ENCODE measurements around the gene MPZ. TPM values are rescaled to one million over a fixed set of nuclear protein-coding genes. Genes with fewer than 3 reads are reported as not detected.

MPZ gene
- total RNA-seq, 1 donor from 2014 or later, result 0.69 TPM

DNA sequence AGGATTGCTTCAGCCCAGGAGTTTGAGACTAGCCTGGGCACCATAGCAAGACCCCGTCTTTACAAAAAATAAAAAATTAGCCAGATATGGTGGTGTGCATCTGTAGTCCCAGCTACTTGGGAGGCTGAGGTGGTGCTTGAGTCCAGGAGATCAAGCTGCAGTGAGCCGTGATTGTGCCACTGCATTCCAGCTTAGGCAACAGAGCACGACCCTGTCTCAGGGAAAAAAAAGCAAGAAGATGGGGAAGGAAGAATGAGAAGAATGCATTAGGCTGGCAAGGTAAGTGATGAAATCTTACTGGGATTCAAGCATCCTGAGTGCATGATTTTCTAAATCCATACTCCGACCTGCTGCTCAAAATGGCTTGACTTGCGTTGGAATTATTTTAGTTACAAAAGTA, 44.5 kb downstream of the MPZ start:
- no peak overlapping the region for H3K4me3 ChIP-seq (ENCODE audit: low read depth, low read length)
- TF ChIP-seq, protein P1, sequence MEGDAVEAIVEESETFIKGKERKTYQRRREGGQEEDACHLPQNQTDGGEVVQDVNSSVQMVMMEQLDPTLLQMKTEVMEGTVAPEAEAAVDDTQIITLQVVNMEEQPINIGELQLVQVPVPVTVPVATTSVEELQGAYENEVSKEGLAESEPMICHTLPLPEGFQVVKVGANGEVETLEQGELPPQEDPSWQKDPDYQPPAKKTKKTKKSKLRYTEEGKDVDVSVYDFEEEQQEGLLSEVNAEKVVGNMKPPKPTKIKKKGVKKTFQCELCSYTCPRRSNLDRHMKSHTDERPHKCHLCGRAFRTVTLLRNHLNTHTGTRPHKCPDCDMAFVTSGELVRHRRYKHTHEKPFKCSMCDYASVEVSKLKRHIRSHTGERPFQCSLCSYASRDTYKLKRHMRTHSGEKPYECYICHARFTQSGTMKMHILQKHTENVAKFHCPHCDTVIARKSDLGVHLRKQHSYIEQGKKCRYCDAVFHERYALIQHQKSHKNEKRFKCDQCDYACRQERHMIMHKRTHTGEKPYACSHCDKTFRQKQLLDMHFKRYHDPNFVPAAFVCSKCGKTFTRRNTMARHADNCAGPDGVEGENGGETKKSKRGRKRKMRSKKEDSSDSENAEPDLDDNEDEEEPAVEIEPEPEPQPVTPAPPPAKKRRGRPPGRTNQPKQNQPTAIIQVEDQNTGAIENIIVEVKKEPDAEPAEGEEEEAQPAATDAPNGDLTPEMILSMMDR (conservative IDR thresholded peaks at IDR 0.05; ENCODE audit: low read depth, low read length), result no peak
- no peak for DNase-seq (ENCODE audit: low read depth)

DNA sequence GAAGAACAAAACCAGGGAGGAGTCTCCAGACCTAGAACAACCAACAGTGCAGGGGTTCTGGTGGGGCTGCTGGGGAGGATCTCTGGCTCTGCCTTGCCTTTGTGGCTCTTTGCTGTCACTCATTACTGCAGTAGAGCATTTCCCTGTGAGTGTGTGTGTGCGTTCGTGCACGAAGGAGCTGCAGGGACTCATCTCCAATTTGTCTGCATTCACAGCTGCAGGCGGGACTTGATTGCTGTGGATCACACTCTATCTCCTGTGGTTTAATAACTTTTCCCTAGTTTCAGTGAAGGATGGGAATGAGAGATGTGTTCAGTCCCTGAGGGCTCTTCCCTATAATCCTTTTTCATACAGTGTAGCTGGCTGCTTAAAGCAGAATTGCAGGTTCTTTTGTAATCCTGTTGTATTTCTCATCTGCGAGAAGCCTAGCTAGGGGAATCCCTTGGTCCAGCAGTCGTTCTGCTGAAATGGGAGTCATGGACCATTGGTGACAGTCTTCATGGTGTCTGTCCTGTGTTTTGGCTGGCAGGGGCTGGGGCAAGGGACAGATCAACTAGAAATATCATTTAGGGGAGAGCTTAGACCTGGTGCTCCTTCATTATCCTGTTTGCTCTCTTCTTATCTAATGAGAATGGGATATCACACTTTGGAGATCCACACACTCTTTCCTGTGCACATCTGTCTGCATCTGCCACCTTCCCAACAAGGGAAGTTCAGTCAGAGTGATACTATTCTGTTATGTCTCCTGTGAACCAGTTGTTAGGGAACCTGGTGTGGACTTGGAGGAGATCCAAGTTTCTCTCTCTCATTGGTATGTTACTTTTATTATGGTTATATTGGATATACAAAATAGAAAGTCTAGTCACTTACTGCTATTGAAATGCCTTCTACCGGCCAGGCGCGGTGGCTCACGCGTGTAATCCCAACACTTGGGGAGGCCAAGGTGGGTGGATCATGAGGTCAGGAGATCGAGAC, 48.2 kb downstream of the MPZ start:
- TF ChIP-seq, protein P1 (conservative IDR thresholded peaks at IDR 0.05; ENCODE audit: low read depth, low read length), result no peak
- no peak overlapping the region for H3K4me3 ChIP-seq (ENCODE audit: low read depth, low read length)
- no peak for DNase-seq (ENCODE audit: low read depth)

DNA sequence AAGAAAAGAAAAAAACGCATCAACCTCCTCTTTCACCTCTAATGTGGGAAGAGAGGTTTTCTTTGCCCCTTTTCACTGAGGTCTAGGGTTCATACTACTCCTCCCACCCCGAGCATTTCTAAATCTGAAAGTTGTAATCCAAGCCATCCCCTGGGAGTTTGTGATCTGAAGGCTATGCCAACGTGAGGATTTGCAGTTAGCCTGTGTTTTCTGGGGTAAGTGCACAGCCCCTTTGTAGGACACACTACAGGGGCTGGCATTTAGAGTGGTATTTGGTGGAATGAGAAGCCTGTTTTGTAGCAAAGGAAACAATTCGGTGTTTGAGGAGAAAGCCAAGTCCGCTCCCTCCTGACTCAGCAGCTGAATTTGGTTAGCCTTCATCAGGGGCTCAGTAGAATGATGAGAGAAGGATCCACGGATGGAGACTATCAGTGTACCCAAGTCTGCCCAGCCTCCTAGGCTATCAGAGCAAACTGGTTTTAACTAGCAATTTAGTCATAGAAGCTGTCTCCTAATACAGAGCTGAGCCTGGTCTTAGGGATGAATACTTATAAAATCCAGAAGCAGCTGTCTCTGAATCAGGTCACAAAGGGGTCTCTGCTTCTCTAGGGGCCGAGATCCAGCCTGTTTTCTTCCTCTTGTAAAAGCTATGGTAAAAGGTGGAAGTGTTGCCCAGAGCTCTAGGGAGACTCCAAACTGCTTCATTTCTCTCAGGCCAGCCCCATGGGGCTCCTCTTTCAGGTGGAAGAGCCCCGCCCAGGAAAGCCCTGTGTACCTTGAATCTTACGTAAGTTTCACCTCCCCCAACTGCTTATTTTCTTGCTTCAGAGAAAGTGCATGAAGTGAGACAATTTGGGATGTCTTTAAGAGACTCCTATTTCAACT, 49.1 kb downstream of the MPZ start:
- DNase-seq (ENCODE audit: low read depth), result no peak
- H3K4me3 ChIP-seq (ENCODE audit: low read depth, low read length), result no peak overlapping the region
- TF ChIP-seq, protein P1 (conservative IDR thresholded peaks at IDR 0.05; ENCODE audit: low read depth, low read length), result no peak

DNA sequence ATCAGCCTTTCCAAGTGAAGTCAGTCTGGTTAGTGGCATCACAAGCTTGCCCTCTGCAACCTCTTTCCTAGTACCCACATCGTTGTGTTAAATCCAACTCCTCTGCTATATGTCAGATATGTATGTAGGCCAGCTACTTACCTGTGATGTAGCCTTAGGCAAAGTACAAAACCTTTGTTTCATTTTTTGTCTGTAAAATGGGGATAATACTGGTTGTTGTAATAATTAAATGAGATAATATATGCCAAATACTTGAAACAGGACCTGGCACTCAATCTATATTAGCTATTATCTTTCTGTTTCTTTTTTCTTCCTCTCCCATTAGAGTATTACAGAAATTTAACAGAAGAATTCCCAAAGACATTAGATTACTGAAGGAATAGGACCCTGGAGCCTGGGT, 50.0 kb downstream of the MPZ start:
- TF ChIP-seq, protein P1 (conservative IDR thresholded peaks at IDR 0.05; ENCODE audit: low read depth, low read length), result no peak
- DNase-seq (ENCODE audit: low read depth), result no peak
- H3K4me3 ChIP-seq (ENCODE audit: low read depth, low read length), result no peak overlapping the region

DNA sequence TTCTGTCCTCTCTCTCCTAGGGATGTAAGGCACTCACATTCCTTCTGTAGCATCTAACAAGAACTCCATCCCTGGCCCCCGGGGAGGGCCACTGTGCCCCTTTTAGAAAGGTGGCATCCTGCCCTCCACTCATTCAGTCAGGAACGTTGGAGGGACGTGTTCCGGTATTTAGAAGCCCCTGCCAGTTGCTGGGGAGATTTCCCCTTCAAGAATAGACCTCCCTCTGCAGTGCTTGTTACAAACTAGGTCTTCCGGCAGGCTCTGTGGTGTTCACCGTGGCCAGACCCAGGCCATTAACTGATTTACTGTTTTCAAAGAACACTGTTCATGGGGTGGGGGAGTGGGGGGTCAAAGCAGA, 50.4 kb downstream of the MPZ start:
- H3K4me3 ChIP-seq (ENCODE audit: low read depth, low read length), result no peak overlapping the region

More for the DNA sequence above, 50.4 kb downstream of the MPZ start:
- TF ChIP-seq, protein P1 (conservative IDR thresholded peaks at IDR 0.05; ENCODE audit: low read depth, low read length), result no peak
- DNase-seq (ENCODE audit: low read depth), result no peak

All from epithelial cell of proximal tubule (primary cell).